ENCODE measurements around the gene CD160.

CD160 gene

DNA sequence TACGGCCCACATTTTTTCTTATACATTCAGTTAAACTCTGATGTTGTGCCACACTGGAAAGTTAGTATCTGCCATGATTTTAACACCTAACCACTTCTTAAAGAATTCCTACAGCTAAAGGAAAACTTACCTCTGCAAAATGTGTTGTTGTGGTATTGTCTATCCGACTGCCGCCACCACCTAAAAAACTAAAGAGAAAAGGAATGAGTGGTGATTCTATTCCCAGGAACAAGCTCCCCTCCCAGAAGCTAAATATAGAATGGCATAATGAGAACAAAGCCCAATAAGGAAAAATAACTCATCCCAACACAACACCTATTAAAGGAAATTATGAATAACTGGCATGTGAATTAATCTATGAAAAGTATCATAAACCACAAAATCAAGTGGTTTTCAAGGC, 65.1 kb downstream of the CD160 start:
- TF ChIP-seq, protein P1, sequence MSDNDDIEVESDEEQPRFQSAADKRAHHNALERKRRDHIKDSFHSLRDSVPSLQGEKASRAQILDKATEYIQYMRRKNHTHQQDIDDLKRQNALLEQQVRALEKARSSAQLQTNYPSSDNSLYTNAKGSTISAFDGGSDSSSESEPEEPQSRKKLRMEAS (IDR thresholded peaks at IDR 0.05; ENCODE audit: low read depth, low read length), result no peak
- TF ChIP-seq, protein P2, sequence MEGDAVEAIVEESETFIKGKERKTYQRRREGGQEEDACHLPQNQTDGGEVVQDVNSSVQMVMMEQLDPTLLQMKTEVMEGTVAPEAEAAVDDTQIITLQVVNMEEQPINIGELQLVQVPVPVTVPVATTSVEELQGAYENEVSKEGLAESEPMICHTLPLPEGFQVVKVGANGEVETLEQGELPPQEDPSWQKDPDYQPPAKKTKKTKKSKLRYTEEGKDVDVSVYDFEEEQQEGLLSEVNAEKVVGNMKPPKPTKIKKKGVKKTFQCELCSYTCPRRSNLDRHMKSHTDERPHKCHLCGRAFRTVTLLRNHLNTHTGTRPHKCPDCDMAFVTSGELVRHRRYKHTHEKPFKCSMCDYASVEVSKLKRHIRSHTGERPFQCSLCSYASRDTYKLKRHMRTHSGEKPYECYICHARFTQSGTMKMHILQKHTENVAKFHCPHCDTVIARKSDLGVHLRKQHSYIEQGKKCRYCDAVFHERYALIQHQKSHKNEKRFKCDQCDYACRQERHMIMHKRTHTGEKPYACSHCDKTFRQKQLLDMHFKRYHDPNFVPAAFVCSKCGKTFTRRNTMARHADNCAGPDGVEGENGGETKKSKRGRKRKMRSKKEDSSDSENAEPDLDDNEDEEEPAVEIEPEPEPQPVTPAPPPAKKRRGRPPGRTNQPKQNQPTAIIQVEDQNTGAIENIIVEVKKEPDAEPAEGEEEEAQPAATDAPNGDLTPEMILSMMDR (IDR thresholded peaks at IDR 0.05; ENCODE audit: low read depth, low read length), result no peak
- no peak for TF ChIP-seq POLR2A (IDR thresholded peaks at IDR 0.05; ENCODE audit: extremely low read depth, insufficient read length)
- DNase-seq (ENCODE audit: low read depth), result no peak
- no peak overlapping the region for H3K4me3 ChIP-seq (ENCODE audit: low read depth, low read length)

GRCh38 chr1:145785547-145785946, 66.2 kb downstream of the CD160 start:
- no peak for DNase-seq (ENCODE audit: low read depth)
- H3K4me3 ChIP-seq (ENCODE audit: low read depth, low read length), result no peak overlapping the region
- TF ChIP-seq, protein P1 (IDR thresholded peaks at IDR 0.05; ENCODE audit: low read depth, low read length), result no peak
- TF ChIP-seq, protein P2 (IDR thresholded peaks at IDR 0.05; ENCODE audit: low read depth, low read length), result no peak
- TF ChIP-seq MYC (IDR thresholded peaks at IDR 0.05; ENCODE audit: low read depth, low read length) (no peak), POLR2A (IDR thresholded peaks at IDR 0.05; ENCODE audit: extremely low read depth, insufficient read length) (no peak)

GRCh38 chr1:145786271-145786670, 67.0 kb downstream of the CD160 start:
- TF ChIP-seq, protein P1 (IDR thresholded peaks at IDR 0.05; ENCODE audit: low read depth, low read length), result no peak
- TF ChIP-seq POLR2A (IDR thresholded peaks at IDR 0.05; ENCODE audit: extremely low read depth, insufficient read length) (no peak), MYC (IDR thresholded peaks at IDR 0.05; ENCODE audit: low read depth, low read length) (no peak)
- TF ChIP-seq, protein P2 (IDR thresholded peaks at IDR 0.05; ENCODE audit: low read depth, low read length), result no peak
- H3K4me3 ChIP-seq (ENCODE audit: low read depth, low read length), result no peak overlapping the region
- no peak for DNase-seq (ENCODE audit: low read depth)

GRCh38 chr1:145788580-145788979, 69.3 kb downstream of the CD160 start:
- TF ChIP-seq MYC (IDR thresholded peaks at IDR 0.05; ENCODE audit: low read depth, low read length), result no peak
- TF ChIP-seq POLR2A (IDR thresholded peaks at IDR 0.05; ENCODE audit: extremely low read depth, insufficient read length), result no peak
- TF ChIP-seq, protein P1 (IDR thresholded peaks at IDR 0.05; ENCODE audit: low read depth, low read length), result no peak
- TF ChIP-seq, protein P2 (IDR thresholded peaks at IDR 0.05; ENCODE audit: low read depth, low read length), result no peak
- DNase-seq (ENCODE audit: low read depth), result no peak
- H3K4me3 ChIP-seq (ENCODE audit: low read depth, low read length), result no peak overlapping the region
